ENCODE data around the gene CIAPIN1. TPM values are rescaled to one million over a fixed set of nuclear protein-coding genes. Genes with fewer than 3 reads are reported as not detected.

The CIAPIN1 gene
- total RNA-seq, 1 donor from 2014 or later, result 68.2 TPM

- peaks cover 13% of the 10 kb centered on the region for H3K4me1 Mint-ChIP-seq (ENCODE audit: unreplicated experiment)
- peaks cover 7% of the 10 kb centered on the region for H3K27me3 Mint-ChIP-seq
- no peaks in the 10 kb centered on the region for H3K36me3 Mint-ChIP-seq
- no peak for DNase-seq (ENCODE audit: extremely low spot score, unreplicated experiment)
- no peaks in the 10 kb centered on the region for H3K9me3 Mint-ChIP-seq
- no peak overlapping the region for H3K27ac Mint-ChIP-seq
- no peak for TF ChIP-seq CTCF (conservative IDR thresholded peaks at IDR 0.05)
- H3K4me3 Mint-ChIP-seq, result no peak overlapping the region
Measured at GRCh38 chr16:57412584-57412983, 34.6 kb downstream of the CIAPIN1 start.

- Mint-ChIP-seq H3K27me3 (peaks cover 4% of the 10 kb centered on the region), H3K27ac (no peak overlapping the region), H3K36me3 (no peaks in the 10 kb centered on the region), H3K4me1 (ENCODE audit: unreplicated experiment) (peaks cover 6% of the 10 kb centered on the region), H3K4me3 (no peak overlapping the region), H3K9me3 (no peaks in the 10 kb centered on the region)
- DNase-seq (ENCODE audit: extremely low spot score, unreplicated experiment), result no peak
- no peak for TF ChIP-seq CTCF (conservative IDR thresholded peaks at IDR 0.05)
Measured at GRCh38 chr16:57411362-57411976, 35.7 kb downstream of the CIAPIN1 start.

GRCh38 chr16:57409870-57410587 is 37.2 kb downstream of the CIAPIN1 start:
- Mint-ChIP-seq H3K9me3 (no peaks in the 10 kb centered on the region), H3K27me3 (peaks cover 9% of the 10 kb centered on the region), H3K36me3 (no peaks in the 10 kb centered on the region), H3K4me3 (no peak overlapping the region), H3K27ac (no peak overlapping the region), H3K4me1 (ENCODE audit: unreplicated experiment) (peaks cover 6% of the 10 kb centered on the region)
- no peak for DNase-seq (ENCODE audit: extremely low spot score, unreplicated experiment)
- TF ChIP-seq CTCF (conservative IDR thresholded peaks at IDR 0.05), result no peak

- DNase-seq (ENCODE audit: extremely low spot score, unreplicated experiment), result no peak
- no peak overlapping the region for H3K4me3 Mint-ChIP-seq
- H3K36me3 Mint-ChIP-seq, result no peaks in the 10 kb centered on the region
- H3K4me1 Mint-ChIP-seq (ENCODE audit: unreplicated experiment), result peaks cover 6% of the 10 kb centered on the region
- no peaks in the 10 kb centered on the region for H3K9me3 Mint-ChIP-seq
- H3K27me3 Mint-ChIP-seq, result peaks cover 18% of the 10 kb centered on the region
- no peak for TF ChIP-seq CTCF (conservative IDR thresholded peaks at IDR 0.05)
- peak overlapping the region; percentile 4 for H3K27ac Mint-ChIP-seq
Measured at GRCh38 chr16:57409065-57409464, 38.1 kb downstream of the CIAPIN1 start.

- Mint-ChIP-seq H3K4me1 (ENCODE audit: unreplicated experiment) (peaks cover 6% of the 10 kb centered on the region), H3K27ac (no peak overlapping the region), H3K36me3 (no peaks in the 10 kb centered on the region), H3K27me3 (peaks cover 21% of the 10 kb centered on the region), H3K9me3 (no peaks in the 10 kb centered on the region), H3K4me3 (no peak overlapping the region)
- TF ChIP-seq CTCF (conservative IDR thresholded peaks at IDR 0.05), result no peak
- no peak for DNase-seq (ENCODE audit: extremely low spot score, unreplicated experiment)
Measured at GRCh38 chr16:57407521-57408353, 39.4 kb downstream of the CIAPIN1 start.
